Measurements from ENCODE around the gene ERGIC3. TPM values are rescaled to one million over a fixed set of nuclear protein-coding genes. Genes with fewer than 3 reads are reported as not detected.
A peak's percentile ranks its signal among the peaks of the same experiment; 100 is the strongest.

Gene ERGIC3
- total RNA-seq, 1 experiment from 2014 or later = 392 TPM

GRCh38 chr20:35597186-35597585 lies 55.3 kb downstream of the ERGIC3 start:
- H3K27ac Mint-ChIP-seq (ENCODE audit: unreplicated experiment) = peak overlapping the region; percentile 29
- CTCF ChIA-PET = no interaction called here
- H3K36me3 Mint-ChIP-seq (ENCODE audit: insufficient read depth, unreplicated experiment) = peaks cover 29% of the 10 kb centered on the region
- peaks cover 27% of the 10 kb centered on the region for H3K4me1 Mint-ChIP-seq (ENCODE audit: low read depth, unreplicated experiment)
- TF ChIP-seq CTCF (IDR thresholded peaks at IDR 0.05; ENCODE audit: unreplicated experiment) = no peak
- DNase-seq = no peak
- H3K9me3 Mint-ChIP-seq (ENCODE audit: low read depth, unreplicated experiment) = no peaks in the 10 kb centered on the region
- H3K4me3 Mint-ChIP-seq (ENCODE audit: low read depth, unreplicated experiment) = no peak overlapping the region
- H3K27me3 Mint-ChIP-seq (ENCODE audit: unreplicated experiment) = no peaks in the 10 kb centered on the region
- intact Hi-C loops (cut with micrococcal nuclease; ENCODE audit: unreplicated experiment) = no loop called here
- BruUV-seq (replicated peaks) = no TSS peak

GRCh38 chr20:35598476-35598875 lies 56.6 kb downstream of the ERGIC3 start:
- intact Hi-C loops (cut with micrococcal nuclease; ENCODE audit: unreplicated experiment) = no loop called here
- Mint-ChIP-seq H3K27me3 (ENCODE audit: unreplicated experiment) (no peaks in the 10 kb centered on the region), H3K4me3 (ENCODE audit: low read depth, unreplicated experiment) (no peak overlapping the region), H3K36me3 (ENCODE audit: insufficient read depth, unreplicated experiment) (peaks cover 28% of the 10 kb centered on the region), H3K27ac (ENCODE audit: unreplicated experiment) (no peak overlapping the region), H3K4me1 (ENCODE audit: low read depth, unreplicated experiment) (peaks cover 27% of the 10 kb centered on the region), H3K9me3 (ENCODE audit: low read depth, unreplicated experiment) (no peaks in the 10 kb centered on the region)
- CTCF ChIA-PET = interaction anchor here (1.1 kb wide), 1 partner anchor 17 kb away, joined by 3 read pairs; the partner anchor contains the start of gene SPAG4
- DNase-seq = no peak
- TF ChIP-seq CTCF (IDR thresholded peaks at IDR 0.05; ENCODE audit: unreplicated experiment) = no peak
- BruUV-seq (replicated peaks) = no TSS peak

GRCh38 chr20:35598899-35599775 lies 57.3 kb downstream of the ERGIC3 start:
- Mint-ChIP-seq H3K27ac (ENCODE audit: unreplicated experiment) (no peak overlapping the region), H3K27me3 (ENCODE audit: unreplicated experiment) (no peaks in the 10 kb centered on the region), H3K4me3 (ENCODE audit: low read depth, unreplicated experiment) (no peak overlapping the region), H3K4me1 (ENCODE audit: low read depth, unreplicated experiment) (peaks cover 27% of the 10 kb centered on the region), H3K9me3 (ENCODE audit: low read depth, unreplicated experiment) (no peaks in the 10 kb centered on the region), H3K36me3 (ENCODE audit: insufficient read depth, unreplicated experiment) (peaks cover 35% of the 10 kb centered on the region)
- intact Hi-C loops (cut with micrococcal nuclease; ENCODE audit: unreplicated experiment) = no loop called here
- CTCF ChIA-PET = interaction anchor here (1.1 kb wide), 1 partner anchor 17 kb away, joined by 3 read pairs; the partner anchor contains the start of gene SPAG4
- no peak for DNase-seq
- no TSS peak for BruUV-seq (replicated peaks)
- no peak for TF ChIP-seq CTCF (IDR thresholded peaks at IDR 0.05; ENCODE audit: unreplicated experiment)

- Mint-ChIP-seq H3K9me3 (ENCODE audit: low read depth, unreplicated experiment) (no peaks in the 10 kb centered on the region), H3K4me1 (ENCODE audit: low read depth, unreplicated experiment) (peaks cover 30% of the 10 kb centered on the region), H3K27me3 (ENCODE audit: unreplicated experiment) (no peaks in the 10 kb centered on the region), H3K36me3 (ENCODE audit: insufficient read depth, unreplicated experiment) (peaks cover 39% of the 10 kb centered on the region), H3K27ac (ENCODE audit: unreplicated experiment) (no peak overlapping the region), H3K4me3 (ENCODE audit: low read depth, unreplicated experiment) (no peak overlapping the region)
- no TSS peak for BruUV-seq (replicated peaks)
- intact Hi-C loops (cut with micrococcal nuclease; ENCODE audit: unreplicated experiment) = no loop called here
- no peak for TF ChIP-seq CTCF (IDR thresholded peaks at IDR 0.05; ENCODE audit: unreplicated experiment)
- CTCF ChIA-PET = no interaction called here
- no peak for DNase-seq
These were observed 57.9 kb downstream of the ERGIC3 start for GRCh38 chr20:35599776-35600120.

All from Calu3 (cell line).